CD4-positive, alpha-beta T cell treated with Interferon alpha-2 for 1 hour (primary cell): ENCODE data around the gene PDE9A.
"Not testable (repeated sequence)": the region's sequence is repeated elsewhere in the genome, so short reads cannot be mapped to it uniquely, and the experiment has no call there.

Source experiments
- DNase-seq, 2 donors: peaks; one replicate each; pipeline ENCODE4 v3.0.0-alpha.2; 2020 to 2022

The PDE9A gene

GRCh38 chr21:42809171-42809570 is 155.8 kb downstream of the PDE9A start:
- no peak for DNase-seq

- DNase-seq: no peak
These were observed 156.4 kb downstream of the PDE9A start for GRCh38 chr21:42809577-42810475.

GRCh38 chr21:42811960-42812359 is 158.5 kb downstream of the PDE9A start:
- no peak for DNase-seq

- not testable (repeated sequence) for DNase-seq
These were observed 159.3 kb downstream of the PDE9A start for GRCh38 chr21:42812528-42813241.

- no peak for DNase-seq
These were observed 161.8 kb downstream of the PDE9A start for GRCh38 chr21:42815217-42815616.

DNA sequence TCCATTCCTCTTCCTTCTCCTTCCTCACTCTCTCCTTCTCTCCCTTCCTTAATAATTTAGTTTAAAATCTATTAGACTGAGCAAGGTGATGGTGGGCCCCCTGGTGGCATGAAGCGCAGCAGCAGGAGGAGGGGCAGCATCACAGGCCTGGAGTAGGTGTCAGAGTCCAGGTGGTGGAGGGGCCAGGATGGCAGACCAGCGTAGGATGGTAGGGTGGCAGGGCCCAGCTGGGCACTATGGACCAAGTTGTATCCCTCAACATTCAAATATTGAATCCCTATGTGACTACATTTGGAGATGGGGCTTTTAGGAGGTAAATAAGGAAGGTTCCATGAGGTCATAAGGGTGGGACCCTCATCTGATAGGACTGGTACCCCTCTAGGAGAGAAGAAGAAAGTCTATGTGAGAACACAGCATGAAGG is 164.9 kb downstream of the PDE9A start:
- DNase-seq: peak; percentile 67 to 74

- DNase-seq: no peak
These were observed 166.6 kb downstream of the PDE9A start for GRCh38 chr21:42819861-42820615.

DNA sequence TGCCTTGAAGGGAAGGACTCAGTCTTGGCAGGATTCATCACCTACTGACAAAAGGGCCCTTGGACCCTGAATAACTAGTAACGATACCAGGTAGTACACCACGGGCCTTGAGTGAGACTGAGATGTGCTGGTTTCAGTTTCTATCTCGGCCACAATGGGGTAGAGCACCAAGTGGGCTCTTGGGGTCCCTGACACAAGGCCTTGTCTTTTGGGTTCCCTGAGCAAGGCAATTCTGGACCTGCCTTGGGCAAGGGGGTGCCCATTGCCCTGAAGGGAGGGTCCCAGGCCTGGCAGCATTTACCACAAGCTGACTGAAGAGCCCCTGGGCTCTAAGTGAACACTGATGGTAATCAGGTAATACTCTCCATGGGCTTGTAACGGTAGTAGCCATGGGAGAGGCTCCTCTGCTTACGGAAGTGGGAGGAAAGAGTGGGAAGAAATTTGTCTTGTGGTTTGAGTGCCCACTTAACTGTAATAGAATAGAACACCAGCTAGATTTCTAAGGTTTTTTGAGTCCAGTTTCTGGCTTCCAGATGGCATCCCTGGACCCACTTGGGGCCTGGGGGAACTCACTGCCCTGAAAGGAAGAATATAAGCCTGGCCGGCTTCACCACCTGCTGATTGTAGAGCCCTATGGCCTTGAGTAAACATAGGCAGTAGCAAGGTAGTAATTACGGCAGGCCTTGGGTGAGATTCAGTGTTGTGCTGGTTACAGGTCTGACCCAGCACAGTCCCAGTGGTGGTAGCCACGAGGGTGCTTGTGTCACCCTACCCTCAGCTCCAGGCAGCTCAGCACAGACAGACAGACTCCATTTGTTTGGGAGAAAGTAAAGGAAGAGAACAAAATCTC is 167.4 kb downstream of the PDE9A start:
- no peak for DNase-seq
